Inferior parietal cortex (tissue), 1 donor: ENCODE data around the gene TMEM89.
A peak's percentile ranks its signal among the peaks of the same experiment; 100 is the strongest.

Experiments
- DNase-seq: peaks from one replicate; pipeline ENCODE4 v3.0.0-alpha.2; 2016; ENCODE audit errors: extremely low spot score

Gene TMEM89, protein sequence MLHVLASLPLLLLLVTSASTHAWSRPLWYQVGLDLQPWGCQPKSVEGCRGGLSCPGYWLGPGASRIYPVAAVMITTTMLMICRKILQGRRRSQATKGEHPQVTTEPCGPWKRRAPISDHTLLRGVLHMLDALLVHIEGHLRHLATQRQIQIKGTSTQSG

DNA sequence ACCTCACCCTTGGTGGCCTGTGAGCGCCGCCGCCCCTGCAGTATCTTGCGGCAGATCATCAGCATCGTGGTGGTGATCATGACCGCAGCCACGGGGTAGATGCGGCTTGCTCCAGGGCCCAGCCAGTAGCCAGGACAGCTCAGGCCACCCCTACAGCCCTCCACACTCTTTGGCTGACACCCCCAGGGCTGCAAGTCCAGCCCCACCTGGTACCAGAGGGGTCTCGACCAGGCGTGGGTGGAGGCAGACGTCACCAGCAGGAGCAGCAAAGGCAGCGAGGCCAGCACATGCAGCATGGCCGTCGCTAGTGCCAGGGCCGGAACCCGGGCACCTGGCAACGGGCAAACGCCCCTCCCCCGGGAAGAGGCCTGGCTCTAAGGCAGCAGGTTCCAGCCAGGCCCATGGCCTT is at the start of gene TMEM89:
TSS of gene TMEM89 (minus strand) at position 309 of the 409 bp plus-strand sequence. CDS start at position 296, 13 bp downstream.
- DNase-seq = no peak

DNA sequence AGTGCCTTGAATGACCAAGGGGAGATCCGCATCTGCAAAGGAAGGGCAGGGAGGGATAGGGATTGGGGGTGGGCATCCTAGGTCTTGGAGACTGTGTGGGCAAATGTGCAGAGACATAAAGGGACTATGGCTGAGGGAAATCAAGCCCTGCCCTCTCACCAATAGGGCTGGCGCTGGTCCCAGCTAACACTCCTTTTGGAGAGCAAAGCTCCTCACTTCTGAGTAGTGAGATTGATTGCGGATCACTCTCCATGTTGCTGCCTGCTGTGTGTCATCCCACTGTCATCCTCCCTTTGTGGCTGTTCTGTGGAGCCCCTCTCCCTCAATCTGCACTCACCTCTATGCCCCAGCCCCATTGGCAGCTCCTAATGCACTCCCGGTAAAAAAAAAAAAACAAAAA is 43.4 kb upstream of the TMEM89 start:
- no peak for DNase-seq

DNA sequence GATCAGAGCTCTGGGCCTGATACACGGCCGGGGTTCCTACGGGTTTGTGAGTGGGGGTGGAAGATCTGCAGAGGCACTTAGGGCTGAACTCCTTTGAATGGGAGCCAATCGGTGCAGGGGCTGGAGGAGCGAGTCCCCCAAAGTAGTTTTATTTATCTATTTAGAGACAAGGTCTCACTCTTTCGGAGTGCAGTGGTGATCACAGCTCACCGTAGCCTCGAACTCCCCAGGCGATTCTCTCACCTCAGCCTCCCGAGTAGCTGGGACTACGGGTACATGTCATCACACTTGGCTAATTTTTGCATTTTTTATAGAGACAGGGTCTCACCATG is 42.7 kb upstream of the TMEM89 start:
- DNase-seq = no peak

DNA sequence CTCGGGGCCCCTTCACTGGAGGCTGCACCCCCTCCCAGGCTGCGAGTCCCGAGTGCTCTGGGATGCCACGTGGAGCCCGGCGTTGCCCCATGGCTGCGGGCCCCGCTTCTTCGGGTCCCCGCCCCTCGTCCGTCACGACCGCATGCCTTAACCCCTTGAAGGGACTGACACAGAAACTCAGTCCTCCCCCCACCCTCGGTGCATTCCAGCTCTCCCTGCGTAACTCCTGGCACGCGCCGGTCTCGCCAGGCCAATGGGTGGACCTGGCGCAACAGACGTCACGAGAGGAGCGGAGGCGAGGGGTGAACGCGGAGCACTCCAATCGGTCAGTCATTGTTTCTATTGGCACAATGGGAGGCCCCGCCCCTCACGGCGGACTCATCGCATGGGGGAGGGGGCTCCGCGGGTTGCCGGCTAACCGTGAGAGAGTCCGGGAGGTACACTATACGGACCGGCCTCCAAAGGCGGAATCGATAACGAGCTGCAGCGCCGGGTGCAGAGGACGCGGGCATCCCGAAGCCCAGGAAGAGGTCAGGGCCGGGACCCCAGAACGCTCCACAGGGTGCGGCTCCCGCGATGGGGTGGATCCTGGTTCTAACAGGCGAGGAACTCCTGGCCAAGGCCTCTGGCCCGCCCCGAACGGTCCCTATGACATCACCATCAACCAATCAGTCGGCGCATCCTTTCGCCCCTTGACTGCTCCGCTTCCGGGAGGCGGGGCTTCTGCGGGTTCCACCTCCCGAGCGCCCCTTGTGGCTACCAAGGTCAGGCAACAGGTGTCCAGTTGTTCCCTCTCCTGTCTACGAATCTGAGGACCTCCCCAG is 42.1 kb upstream of the TMEM89 start:
- DNase-seq = peak; percentile 96

DNA sequence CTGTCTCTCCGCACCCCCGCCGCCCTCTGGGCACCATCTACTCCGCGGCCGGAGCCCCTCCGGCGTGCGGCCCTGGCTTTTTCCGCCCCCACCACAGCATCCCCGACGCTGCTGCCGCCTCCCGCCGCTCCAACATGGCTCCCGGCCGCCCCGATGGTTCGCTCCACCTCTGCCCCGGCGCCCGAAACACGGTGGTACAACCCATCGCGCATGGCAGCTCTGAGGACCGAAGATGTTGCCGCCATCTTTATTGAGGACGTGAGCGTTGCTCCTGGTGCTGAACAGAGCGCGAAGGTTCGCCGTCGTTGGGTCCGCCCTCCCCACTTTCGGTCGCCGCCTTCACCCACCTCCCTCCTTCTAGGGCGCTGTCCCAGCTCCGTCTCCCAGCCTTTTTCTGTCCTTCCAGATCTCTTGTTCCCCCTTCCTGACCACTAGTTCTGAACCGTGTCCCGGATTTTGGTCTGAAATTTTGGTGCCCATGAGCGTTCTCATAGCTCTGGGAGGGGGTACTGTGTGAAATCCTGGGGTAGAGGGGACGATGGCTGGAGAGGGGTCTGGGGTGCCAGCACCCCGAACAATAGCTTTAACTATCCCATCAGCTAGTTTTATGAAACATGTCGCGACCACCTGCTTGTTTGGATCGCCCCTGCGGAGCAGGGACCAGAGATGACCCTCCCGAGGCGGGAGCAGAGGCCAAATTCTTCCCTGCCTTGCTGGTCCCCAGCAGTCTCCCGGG is 41.4 kb upstream of the TMEM89 start, which contains the start of gene CELSR3:
TSS of gene CELSR3 (minus strand) at position 134 of the 736 bp plus-strand sequence. CDS start 252 bp downstream, outside the sequence.
- DNase-seq = peak; percentile 88

DNA sequence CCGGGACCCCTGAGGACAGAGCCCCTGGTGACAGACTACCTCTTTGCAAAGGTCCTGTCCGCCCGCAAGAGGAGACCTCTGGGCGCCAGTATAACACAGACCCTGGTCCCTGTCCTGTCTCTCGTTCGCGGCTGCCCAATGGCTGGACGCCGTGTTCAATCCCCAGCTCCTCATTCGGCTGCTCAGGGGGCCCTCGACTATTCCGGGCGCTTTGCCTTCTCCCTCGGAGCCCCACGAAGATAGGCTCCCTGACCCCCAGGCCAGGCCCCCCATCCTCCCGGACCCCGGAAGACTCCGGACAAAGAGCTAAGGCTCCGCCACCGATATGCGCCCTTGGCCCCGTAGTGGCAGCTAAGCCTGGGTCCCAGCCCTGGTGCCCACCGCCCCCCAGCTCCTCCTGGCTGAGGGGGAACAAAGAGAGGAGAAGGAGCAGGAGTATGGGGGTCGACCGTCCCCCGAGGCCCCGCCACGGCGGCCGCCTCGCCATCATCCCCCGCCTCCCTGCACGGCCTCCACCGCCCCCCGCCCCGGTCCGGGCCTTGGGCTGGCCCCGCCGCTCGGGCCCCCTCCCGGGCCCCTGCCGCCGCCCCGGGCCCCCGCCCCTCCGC is 40.7 kb upstream of the TMEM89 start:
- no peak for DNase-seq

DNA sequence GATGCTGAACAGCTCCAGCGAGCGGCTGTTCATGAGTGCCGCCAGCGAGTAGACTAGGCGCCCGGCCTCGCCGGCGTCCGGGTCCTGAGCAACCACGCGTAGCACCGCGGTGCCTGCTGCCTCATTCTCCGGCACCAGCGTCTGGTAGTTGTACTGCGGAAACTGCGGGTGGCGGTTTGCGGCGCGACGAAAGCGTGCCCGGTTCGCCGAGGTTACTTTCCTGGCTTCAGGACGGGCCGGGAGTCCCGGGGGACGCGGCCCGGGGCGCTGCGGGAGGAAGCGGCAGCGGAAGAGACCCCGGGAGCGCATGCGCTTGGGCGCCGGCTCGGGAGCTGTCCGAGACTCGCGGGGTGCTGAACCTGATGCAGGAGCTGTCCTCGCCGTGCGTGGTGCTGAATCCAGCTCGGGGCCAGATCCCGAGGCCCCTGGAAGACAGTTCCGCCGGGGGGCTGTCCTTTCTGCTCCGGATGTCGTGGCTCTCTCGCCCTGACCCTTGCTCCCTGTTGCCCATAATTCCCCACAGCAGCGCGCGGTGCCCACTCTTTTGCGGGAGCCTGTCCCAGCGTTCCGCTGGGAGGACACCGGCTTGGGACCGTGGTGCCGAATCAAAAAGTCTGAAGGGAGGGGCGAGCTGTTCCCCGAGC is 40.1 kb upstream of the TMEM89 start:
- DNase-seq = peak; percentile 47

DNA sequence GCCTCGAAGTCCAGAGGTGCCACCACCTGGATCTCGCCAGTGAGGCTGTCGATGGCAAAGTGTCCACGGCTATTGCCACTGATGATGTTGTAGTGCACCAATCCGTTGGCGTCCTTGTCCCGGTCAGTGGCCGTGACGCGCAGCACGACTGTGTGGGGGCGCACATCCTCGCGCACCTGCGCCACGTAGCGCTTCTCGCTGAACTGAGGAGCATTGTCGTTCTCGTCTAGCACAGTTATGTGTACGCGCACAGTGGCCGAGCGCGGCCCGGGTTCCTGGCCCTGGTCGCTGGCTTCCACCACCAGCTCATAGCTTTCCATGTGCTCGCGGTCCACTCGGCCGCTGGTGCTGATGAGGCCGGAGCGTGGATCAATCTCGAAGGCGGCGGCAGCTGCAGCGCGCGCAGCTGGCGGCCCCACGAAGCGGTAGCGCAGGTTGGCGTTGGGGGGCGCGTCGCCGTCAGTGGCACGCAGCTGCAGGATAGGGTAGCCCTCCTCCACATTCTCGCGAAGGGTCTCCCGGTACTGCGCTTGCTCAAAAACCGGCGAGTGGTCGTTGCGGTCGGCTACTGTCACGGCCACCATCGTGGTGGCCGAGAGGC is 39.3 kb upstream of the TMEM89 start:
- no peak for DNase-seq

DNA sequence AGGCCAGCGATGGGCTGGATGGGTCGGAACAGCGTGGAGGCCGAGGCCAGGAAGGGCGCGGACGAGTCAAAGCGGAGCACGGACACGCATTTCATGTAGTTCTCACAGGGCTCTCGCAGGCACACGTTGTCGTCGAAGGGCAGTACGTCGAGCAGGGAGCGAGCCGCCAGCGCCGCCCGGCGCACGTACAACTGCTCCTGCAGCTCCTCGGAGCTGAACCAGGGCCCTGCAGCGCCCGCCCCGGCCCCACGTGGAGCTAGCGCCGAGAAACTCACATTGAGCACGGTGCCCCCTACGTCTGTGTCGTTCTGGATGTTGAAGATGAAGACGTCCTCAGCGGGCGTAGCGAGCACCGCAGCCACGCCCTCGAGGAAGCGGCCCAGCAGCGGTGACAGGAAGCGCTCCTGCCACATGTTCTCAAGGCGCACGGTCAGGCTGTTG is 35.3 kb upstream of the TMEM89 start:
- DNase-seq = no peak

DNA sequence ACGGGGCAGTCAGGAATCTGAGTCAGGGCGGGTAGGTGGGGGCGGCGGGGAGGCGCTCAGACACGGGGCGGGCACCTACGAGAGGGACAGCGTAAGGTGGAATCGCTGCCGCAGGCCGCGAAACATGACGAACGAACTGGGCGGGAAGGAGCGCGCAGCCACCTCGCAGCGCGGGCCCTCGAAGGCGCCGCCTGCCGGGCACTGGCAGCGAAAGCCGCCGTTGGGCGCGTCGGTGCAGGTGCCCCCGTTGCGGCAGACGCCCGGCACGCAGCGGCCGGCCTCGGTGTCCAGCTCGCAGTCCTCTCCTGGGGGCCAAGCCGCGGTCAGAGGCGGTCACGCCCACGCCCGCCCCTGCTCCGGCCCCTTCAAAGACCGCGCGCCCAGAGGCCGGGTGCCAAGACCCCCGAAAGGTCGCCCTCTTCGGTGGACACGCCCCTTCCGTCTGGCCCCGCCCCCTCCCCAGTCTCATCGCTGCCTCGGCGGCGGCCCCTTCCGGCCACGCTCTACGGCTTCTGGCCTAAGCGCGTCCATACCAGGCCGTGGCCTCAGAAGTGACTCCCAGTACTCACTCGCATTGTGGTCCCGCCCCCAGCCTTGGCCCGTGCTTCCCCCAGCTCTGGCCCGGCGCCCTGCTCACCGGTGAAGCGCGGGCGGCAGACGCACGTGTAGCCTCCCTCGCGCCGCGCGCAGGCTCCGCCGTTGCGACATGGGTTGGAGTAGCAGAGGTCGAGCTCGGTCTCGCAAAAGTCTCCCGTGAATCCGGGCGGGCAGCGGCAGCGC is 34.7 kb upstream of the TMEM89 start:
- DNase-seq = no peak

DNA sequence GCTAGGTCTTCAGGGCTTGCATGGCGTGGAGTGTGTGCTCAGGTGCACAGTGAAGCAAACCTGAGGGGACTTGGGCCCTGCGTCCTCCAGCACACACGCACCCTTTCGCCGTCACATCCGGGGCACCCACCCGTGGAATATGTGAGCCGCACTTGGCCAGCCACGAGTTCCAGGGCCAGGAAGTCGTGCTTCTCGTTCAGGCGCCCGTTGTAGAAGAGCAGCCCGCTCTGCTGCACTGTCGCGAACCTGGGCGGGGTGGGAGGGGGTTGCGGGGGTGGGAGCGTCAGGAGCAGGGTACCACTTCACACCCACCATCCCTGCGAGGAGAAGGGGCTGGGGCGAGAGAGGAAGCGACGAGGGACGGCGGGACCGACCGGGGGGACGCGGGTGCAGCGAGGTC is 34.0 kb upstream of the TMEM89 start:
- no peak for DNase-seq

DNA sequence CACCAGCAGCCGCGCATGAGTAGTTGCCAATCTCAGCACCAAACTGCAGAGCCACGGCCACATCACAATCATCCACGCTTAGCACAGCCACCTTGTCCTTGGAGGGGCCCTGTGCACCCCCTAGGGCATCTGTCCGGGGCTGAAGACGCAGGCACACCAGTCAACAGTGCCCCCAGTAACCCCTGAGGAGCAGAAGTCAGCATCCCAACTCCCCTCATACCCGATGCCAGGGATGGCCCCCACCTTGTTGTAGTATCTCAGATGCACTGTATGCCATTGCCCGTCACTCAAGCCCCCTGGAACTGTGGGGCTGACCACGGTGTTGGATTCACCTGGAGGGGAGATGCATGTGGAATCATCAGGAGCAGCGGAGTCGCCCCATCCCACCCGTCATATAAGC is 33.5 kb upstream of the TMEM89 start:
- DNase-seq = no peak

DNA sequence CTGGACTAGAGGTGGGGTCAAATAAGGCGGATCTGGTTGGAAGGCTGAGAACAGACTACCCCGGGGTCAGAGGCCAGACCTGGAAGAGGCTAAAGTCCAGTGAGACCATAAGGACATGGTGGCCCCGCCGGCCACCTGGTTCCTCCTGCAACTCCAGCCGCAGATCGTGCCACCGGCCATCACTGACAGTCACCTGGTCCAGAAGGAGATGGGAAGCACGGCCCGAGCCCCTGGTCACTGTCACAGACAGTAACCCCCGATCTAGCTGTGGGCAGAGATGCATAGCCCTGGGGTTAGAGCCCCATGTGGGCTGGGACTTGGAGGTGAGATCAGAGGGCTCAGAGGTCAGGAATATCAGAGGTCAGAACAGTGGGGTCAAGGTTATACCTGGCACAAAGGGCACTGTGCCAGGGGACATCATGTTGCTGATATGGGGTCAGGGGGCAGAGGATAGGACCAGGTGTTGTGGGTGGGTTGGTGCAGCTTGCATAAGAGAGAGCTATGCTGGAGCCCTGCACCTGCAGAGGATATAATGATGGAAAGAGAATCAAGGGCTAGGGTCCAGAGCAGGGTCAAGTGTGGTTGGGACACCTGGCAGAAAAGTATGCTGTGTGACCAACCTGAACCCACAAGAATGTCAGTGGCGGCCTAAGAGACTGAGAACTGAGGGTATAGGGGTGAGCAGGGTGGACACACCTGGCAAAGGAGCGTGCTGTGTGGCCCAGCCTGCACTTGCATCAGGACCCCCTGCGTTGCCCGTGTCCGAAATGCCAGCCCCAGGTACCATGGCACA is 31.6 kb upstream of the TMEM89 start:
- DNase-seq = no peak

DNA sequence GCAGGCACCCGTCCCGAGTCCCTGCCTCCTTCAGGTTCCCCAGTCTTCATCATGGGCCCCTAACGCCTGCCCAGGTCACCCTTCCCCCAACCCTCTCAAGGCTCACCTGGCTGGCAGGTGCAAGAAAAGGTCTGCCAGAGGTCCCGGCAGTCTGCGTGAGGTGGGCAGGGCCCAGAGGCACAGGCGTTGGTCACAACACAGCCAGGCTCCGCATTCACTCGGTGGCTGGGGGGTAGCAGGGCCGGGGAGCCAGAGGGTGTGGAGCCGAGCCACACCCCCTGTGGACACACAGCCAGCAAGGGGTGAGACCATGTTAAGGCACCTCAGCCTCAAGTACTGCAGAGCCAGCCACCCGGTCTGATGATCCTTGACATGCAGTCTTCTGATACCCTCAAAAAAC is 30.2 kb upstream of the TMEM89 start:
- DNase-seq = no peak

DNA sequence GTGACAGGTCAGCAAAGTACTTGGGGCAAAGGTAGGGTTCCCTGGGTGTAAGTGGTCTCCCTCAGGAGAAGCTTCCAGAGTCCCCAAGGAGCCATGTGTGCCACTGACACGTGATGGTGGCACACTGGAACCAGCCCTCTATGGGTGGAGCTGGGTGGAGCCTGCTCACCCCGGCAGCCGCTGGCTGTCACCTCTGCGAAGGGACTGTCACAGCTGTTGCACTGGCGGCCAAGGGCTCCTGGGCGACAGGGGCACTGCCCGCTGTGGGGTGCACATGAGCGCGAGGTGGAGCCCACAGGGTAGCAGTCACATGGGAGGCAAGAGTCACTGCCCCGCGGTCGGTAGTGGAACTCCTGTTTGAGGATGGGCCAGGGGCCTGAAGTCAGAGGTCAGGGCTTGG is 29.2 kb upstream of the TMEM89 start:
- DNase-seq = no peak

DNA sequence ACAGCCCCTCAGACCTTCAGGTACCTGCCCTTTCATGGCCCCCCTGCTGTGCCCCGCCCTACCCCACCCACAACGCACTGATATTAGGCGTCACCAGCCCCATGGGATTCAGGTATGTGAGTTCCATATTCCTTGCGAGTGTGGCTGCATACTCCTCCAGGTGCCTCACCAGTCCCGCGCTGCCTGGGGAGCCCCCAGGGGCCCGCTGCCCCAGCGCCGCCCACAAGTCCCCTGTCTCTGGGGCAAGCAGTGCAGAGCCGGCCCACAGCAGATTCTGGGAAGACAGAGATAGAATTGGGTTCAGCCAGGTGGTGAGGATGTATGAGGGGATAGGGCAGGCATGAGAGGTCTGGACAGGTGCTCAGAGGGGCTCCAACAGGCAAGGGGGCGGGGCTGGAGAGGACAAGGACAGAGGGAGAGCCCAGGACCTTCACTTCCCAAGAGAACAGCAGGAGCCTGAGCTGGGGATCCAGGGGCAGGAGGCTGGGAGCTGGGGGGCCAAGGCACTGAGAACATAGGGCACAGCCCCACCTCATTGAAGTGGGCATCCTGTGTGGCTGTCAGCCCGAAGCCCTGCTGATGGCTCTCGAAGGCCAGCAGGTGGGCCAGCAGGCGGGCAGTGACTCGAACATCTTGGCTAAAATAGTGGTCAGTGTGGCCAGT is 26.8 kb upstream of the TMEM89 start:
- no peak for DNase-seq

DNA sequence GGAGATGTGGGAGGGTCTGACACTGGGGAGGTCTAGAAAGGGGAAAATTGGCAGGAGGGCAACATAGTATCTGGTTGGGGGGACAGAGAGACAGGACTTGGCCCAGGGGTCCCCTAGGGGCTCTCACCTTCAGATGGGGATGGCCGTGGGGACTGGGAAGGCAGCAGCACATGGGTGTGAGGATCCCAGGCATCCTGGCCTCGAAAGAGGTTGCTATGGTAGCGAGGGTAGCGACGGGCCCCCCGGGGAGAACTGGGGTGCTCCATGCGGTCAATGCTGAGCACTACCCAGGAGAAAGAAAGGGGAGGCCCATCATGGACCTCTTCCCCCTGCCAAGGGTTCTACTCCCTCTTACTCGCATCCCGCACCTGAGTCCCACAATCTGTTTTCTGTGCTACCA is 26.1 kb upstream of the TMEM89 start:
- no peak for DNase-seq

DNA sequence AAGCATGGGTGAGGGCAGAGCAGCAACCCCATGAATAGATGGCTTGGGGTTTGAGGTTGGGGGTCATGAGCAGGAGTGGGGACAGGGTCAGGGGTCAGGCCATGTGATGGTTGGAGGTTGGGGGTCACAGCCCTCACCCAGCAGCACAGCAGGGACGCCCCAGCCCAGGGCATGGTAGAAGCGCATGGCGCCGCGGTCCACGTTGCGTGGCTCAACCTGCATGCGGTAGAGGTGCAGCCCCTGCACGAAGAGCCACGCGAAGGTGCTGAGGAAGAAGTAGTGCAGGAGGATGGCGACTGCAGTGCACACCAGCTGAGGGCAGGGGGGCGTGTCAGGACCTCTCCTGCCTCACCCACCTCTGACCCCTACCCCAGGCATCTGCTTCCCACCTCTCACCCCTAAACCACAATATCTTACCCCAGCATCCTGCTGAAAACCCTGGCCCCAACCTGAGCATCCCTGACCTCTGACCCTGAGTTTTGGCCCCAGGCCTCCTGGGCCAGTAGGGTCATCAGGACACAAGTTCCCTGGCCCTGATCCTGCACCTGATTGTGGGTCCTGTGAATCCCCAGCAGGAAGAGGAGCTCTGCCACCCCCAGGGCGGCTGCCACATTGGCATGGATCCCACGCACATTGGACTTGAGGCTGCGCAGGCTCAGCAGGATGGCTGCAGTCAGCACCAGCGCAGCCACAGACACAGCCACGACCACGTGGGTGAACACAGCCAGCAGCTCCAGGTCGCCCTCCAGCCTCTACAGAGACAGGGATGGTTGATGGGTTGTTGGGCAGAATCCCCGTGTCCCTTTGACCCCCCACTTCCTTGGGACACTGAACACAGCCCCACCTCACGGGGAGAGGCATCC is 23.6 kb upstream of the TMEM89 start:
- DNase-seq = no peak
